ENCODE measurements around the gene PRRG4. TPM values are rescaled to one million over a fixed set of nuclear protein-coding genes. Genes with fewer than 3 reads are reported as not detected.

PRRG4 gene
- total and polyA plus RNA-seq, 2 of the 13 experiments (the other 11 are each of a cell fraction or from before 2014, with no cell fraction given), result 0.24 to 0.95 TPM

GRCh38 chr11:32897103-32897502 is 67.4 kb downstream of the PRRG4 start (continued):
- TF ChIP-seq KIAA2018 (CRISPR knock-in tag; IDR thresholded peaks at IDR 0.05; ENCODE audit: borderline replicate concordance) (no peak), TIGD3 (CRISPR knock-in tag; IDR thresholded peaks at IDR 0.05; ENCODE audit: borderline replicate concordance) (no peak), ZNF749 (CRISPR knock-in tag; IDR thresholded peaks at IDR 0.05; ENCODE audit: borderline replicate concordance) (no peak), ZNF781 (CRISPR knock-in tag; IDR thresholded peaks at IDR 0.05; ENCODE audit: borderline replicate concordance, not compliant biosample characterization) (no peak), ZSCAN9 (CRISPR knock-in tag; IDR thresholded peaks at IDR 0.05; ENCODE audit: borderline replicate concordance) (no peak), ESRRA (CRISPR knock-in tag; IDR thresholded peaks at IDR 0.05; ENCODE audit: low read depth) (no peak), ZNF782 (CRISPR knock-in tag; IDR thresholded peaks at IDR 0.05; ENCODE audit: borderline replicate concordance) (no peak)
